ENCODE measurements around the gene DIS3.
"Not testable (repeated sequence)": the region's sequence is repeated elsewhere in the genome, so short reads cannot be mapped to it uniquely, and the experiment has no call there.

The DIS3 gene, protein sequence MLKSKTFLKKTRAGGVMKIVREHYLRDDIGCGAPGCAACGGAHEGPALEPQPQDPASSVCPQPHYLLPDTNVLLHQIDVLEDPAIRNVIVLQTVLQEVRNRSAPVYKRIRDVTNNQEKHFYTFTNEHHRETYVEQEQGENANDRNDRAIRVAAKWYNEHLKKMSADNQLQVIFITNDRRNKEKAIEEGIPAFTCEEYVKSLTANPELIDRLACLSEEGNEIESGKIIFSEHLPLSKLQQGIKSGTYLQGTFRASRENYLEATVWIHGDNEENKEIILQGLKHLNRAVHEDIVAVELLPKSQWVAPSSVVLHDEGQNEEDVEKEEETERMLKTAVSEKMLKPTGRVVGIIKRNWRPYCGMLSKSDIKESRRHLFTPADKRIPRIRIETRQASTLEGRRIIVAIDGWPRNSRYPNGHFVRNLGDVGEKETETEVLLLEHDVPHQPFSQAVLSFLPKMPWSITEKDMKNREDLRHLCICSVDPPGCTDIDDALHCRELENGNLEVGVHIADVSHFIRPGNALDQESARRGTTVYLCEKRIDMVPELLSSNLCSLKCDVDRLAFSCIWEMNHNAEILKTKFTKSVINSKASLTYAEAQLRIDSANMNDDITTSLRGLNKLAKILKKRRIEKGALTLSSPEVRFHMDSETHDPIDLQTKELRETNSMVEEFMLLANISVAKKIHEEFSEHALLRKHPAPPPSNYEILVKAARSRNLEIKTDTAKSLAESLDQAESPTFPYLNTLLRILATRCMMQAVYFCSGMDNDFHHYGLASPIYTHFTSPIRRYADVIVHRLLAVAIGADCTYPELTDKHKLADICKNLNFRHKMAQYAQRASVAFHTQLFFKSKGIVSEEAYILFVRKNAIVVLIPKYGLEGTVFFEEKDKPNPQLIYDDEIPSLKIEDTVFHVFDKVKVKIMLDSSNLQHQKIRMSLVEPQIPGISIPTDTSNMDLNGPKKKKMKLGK

DNA sequence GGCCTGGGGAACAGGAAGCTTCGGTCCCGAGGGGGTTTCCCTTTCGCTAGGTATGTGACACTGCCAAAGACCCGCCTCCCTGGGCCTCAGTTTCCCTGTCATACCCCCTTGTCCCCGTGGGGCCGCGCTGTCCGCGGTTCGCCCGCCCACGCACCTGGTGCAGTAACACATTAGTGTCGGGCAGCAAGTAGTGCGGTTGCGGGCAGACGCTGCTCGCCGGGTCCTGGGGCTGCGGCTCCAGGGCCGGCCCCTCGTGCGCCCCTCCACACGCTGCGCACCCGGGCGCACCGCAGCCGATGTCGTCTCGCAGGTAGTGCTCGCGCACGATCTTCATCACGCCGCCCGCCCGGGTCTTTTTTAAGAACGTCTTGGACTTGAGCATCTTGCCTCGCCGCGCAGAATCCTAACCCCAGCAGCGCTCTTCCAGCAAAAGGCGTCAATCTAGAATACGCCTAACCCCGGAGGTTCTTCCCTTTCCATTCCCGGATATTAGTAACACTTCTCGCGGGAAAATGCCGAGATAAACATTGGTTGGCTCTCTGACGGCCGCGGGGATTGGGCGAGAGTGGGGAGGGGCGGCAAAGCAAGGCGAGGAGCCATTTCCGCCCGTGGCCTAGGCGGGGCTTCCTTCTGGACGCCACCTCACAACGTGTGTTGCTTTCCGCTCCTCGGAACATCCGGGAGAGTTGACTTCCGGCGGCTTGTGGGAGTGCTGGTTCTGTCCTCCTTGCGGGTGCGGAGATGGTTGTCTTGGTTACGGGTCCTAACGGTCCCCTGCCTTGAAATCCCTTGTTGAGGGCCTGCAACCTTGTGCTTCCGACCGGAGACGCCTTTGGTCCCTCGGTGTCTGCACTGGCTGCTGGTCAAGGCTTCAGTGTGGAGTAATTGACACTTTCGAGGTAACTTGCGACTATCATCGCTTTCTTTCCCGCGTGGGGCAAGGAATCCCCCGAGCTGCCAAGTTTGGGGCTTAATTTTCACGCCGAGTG, at the start of gene DIS3, which contains the start of gene PIBF1:
Gene DIS3 (minus strand): TSS at position 450 of the 989 bp plus-strand sequence. CDS start 68 bp downstream, at position 382.
Gene PIBF1 (plus strand): TSS at position 683 of the 989 bp plus-strand sequence. CDS start 1,337 bp downstream, outside the sequence.
- DNase-seq (ENCODE audit: low read depth in 2 of 2): peak; percentile 90 to 92

DNA sequence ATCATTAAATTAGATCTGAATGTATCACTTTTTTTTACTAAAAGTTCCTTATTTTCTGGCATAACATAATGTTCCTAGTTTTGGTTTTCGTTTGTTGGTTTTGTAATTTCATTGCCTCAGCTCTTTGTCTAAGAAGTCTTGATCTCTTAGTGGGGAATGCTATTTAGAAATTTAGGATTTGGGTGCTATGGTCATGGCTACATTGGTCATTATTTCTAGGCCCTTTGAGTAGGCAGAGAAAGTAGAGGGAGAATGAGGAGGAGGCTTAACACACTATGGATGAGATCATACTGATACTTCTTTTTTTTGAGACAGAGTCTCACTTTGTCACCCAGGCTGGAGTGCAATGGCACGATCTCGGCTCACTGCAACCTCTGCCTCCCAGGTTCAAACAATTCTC, 42.0 kb upstream of the DIS3 start:
- no peak for DNase-seq (ENCODE audit: low read depth in 2 of 2)

DNA sequence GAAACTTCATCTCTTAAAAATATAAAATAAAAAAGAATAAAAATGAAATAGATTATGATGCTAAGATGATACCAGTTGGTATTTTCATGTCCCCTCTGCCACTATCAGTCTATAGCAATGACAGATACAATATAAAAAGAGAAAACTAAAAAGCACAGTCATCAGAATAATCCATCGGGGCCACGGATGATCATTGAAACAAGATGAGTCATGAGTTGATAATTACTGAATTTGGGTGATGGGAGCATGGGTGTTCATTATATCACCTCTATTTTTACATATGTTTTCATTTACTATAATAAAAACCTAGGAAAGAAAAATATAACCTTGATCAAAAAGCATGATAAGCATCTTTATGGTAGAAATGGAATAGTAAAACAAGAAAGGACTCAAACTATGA, 41.4 kb upstream of the DIS3 start:
- no peak for DNase-seq (ENCODE audit: low read depth in 2 of 2)

DNA sequence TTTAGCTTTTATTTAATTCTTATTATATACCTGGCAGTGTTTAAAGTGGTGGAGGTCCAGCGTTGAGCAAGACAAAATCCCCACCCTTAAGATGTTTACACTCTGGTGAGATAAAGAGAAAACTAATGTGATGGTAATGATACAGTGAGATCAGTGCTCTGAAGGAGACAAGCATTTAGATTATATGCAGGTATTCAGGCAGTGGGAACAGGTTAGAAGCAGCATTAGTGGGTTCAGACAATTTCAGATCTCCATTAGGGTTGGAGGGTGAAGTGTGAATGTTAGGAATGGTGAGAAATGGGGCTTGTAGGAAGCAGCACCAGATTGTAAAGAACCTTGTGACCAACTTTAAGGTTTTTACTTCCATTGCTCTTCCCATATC, 39.2 kb upstream of the DIS3 start:
- no peak for DNase-seq (ENCODE audit: low read depth in 2 of 2)

DNA sequence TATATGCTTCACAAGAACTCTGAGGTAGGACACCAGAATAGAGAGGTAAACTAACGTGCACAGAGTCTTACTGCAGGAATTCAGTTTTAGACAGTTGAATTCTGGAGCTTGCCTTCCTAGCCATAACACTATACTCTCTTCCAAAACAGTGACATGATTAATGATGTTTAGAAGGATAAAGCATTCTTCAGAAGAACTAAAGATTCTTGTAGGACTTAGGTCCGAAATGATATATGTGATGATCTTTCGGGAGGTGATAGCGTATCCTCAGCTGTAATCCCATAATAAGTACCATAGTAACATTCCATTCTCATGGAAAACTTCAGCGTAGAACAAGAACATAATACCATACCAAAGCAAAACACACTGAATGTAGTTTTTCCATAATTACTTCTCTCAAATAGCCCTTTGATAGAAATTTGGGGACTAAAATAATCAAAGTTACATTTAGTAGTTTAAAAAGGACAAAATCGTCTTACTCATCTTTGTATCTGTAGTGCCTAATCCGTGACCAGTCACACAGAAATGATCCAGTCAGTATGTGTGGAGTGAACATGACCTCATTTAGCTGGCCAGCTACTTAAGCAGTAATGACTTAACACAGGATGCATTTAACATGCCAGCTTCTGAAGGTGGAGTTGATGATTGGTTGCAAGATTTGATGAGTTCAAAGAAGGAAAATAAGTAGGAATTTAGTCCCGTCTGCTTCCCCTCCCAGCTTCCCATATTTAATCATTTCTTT, 38.6 kb upstream of the DIS3 start:
- DNase-seq (ENCODE audit: low read depth in 2 of 2): no peak

DNA sequence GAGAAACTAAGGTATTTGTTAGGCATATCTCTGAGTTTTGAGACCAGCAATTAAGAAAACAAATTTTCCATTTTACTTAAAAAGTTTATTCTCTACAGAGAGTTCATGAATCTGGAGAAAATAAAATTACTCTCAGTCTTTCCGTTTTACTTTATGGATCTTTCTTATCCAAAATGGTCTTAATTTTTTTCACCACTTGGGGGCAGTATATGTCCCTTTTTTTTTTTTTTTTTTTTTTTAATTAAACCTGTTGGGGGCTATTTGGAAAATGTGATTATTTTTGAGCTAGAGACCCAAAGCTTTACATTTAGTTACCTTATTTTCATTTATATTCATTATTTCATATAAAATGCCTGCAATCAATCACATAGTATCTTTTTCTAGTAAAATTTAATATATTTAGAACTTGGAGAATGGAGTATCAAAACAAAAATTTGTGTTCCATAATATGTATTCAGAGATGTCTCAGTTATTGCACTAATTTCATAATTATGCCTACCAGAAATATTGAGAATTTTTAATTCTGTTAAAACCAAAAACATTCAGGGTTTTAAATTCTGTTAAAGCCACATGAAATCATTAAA, 27.3 kb upstream of the DIS3 start:
- no peak for DNase-seq (ENCODE audit: low read depth in 2 of 2)

DNA sequence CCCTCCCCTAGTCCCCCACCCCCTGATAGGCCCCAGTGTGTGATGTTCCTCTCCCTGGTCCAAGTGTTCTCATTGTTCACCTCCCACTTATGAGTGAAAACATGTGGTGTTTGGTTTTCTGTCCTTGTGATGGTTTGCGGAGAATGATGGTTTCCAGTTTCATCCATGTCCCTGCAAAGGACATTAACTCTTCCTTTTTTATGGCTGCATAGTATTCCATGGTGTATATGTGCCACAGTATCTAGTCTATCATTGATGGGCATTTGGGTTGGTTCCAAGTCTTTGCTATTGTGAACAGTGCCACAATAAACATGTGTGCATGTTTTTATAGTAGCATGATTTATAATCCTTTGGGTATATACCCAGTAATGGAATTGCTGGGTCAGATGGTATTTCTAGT, 24.8 kb upstream of the DIS3 start:
- not testable (repeated sequence) for DNase-seq (ENCODE audit: low read depth in 2 of 2)

DNA sequence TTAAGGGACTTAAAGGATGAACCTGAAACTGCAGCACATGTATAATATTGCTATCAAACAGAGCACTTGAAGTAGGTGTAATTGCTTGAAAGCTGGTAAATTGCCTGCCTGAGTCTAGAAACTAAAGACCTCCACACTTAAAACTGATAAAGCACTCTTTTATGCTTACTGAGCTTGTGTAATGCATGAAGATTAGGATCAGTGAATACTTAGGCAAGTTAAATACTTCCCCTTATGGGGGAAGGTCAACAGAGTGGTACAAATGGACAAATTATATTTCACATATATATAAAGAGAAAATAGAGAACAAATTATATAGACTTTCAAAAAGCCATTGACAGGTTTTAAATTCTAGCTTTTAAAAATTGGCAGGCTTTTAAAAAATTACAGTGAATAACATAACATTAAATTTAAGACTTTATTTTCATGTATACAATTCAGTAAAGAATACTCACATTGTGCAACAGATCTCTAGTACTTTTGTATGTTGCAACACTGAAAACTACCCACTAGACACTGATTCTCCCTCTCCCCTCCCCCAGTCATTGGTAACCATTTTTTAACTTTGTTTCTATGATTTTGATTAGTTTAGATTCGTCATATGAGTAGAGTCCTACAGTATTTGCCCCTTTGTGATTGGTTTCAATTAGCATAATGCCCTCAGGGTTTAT, 24.1 kb upstream of the DIS3 start:
- no peak for DNase-seq (ENCODE audit: low read depth in 2 of 2)

DNA sequence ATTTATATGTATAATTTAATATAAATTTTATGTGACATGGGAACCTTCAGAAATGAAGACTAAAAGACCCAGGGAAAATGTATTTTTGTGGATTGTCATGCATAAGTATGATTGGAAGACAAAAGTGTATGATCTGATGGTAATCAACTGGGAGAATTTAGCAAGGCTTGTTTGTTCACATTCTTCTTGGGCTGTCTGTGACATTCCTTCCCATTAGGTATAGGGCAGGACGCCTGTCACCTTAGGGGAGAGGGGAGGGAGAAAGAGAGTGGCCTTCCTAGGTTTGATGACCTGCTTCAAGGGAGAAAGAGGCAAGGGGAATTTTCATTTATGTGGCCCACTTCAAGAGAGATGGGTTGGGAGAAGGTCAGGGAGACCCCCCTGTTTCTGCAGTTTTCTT, 22.6 kb upstream of the DIS3 start:
- no peak for DNase-seq (ENCODE audit: low read depth in 2 of 2)

DNA sequence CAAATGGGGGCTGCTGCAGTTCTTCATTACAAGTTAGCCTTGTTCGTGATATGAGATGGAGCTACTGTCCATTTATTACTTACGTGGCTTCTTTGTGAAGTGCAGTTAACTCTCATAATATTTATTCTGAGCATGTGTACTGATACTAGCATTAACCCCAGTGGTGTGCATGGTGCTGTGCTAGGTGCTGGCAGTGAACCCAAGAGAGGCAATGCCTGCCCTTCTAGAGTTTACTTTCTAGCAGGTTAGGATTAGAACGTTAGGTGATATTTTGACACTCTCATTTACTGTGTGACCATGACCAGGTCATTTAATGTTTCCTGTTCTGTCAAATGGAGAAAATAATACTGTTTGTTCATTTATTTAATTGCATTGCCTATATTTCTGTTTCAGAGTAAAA, 17.1 kb upstream of the DIS3 start:
- no peak for DNase-seq (ENCODE audit: low read depth in 2 of 2)

DNA sequence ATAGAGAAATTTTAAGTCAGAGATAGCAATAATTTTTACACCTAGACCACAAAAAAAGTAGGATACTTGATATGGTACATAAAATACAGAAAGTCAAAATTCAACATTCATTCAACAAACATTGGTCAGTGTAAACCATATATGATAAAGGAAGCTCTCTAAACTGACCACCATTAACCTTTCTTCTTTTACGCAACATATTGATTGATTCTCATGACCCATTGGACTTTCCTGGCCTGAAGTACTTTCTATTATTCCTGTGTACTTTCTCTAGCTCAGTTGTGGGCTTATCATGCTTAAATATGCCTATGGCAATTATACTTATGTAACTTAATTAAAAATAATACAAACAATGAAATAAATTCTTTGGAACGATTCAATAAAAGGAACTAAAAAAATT, 10.9 kb upstream of the DIS3 start:
- no peak for DNase-seq (ENCODE audit: low read depth in 2 of 2)

DNA sequence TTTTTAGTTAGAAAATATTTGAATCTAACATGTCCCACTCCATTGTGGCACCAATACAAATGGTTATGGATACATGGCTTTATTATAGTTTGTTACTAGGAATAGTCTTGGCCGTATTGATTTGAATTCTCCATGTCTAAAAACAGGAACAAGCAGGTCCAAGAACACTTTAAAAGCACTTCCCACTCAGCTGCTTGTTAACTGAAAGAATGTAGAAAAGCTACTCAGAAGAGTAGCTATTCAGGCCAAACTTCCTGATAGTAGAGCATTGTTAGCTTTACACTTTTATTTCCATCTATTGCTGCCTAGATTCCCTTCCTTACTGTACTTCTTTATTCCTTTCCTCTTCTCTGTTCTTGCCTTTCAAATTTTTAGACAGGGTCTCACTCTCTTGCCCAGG, 7.1 kb upstream of the DIS3 start:
- no peak for DNase-seq (ENCODE audit: low read depth in 2 of 2)

DNA sequence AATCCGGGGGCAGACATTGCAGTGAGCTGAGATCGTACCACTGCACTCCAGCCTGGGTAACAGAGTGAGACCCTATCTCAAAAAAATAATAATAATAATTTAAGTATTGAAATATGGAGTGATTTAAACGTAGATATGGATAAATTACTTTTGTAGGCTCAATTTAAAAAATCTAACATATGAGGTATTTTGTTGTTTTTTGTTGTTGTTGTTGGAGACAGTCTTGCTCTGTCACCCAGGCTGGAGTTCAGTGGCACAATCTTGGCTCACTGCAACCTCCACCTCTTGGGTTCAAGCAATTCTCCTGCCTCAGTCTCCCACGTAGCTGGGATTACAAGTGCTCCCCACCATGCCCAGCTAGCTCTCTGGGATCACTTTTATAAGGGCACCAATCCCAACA, 3.0 kb upstream of the DIS3 start:
- not testable (repeated sequence) for DNase-seq (ENCODE audit: low read depth in 2 of 2)

DNA sequence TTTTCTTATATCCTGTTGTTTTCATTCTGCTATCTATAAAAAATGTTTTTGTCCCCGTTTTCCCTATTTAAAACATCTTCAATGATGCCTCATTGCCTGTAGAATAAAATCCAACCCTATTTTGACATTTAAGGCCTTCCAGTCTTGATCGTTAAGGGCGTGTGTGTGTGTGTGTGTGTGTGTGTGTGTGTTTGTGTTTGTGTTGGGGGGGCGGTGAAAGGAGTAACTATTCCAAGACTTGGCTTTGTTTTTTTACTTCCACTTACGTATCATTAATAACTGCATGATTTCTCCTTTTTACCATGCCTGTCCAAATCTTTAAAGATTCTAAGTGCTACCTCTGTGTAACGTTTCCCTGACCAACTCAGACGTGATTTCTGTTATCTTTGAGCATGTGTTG, 1.0 kb upstream of the DIS3 start:
- no peak for DNase-seq (ENCODE audit: low read depth in 2 of 2)

DNA sequence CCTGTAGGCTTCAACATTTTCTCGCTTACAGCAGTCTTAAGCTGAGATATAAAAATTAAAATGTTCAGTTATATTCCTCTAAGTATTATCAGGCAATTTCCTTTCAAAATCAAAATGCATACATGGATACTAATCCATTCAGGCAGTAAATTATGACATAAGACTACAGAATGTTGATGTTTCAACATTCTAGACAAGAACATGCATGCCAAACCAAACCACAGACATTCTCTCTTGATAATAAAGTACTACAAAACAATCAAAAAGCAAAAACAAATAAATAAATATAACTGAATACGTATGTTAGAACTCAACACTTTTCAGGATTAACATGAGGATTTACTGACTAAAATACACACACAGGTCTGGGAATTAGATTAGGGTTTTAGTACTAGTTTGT, 7.7 kb downstream of the DIS3 start:
- DNase-seq (ENCODE audit: low read depth in 2 of 2): no peak

DNA sequence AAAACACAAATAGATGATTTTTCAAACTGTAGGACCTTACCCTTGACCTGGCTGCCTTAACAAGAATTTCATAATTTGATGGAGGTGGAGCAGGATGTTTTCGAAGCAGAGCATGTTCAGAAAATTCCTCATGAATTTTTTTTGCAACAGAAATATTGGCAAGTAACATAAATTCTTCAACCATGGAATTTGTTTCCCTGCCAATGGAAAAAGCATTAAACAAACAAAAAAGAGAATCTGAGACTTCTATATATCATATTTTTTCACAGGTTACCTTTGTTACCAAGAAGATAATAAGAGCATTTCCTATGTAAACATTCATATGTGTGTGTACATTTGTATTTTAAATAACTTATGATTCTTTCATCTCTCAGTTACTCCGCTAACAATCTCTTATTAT, 18.3 kb downstream of the DIS3 start:
- no peak for DNase-seq (ENCODE audit: low read depth in 2 of 2)

DNA sequence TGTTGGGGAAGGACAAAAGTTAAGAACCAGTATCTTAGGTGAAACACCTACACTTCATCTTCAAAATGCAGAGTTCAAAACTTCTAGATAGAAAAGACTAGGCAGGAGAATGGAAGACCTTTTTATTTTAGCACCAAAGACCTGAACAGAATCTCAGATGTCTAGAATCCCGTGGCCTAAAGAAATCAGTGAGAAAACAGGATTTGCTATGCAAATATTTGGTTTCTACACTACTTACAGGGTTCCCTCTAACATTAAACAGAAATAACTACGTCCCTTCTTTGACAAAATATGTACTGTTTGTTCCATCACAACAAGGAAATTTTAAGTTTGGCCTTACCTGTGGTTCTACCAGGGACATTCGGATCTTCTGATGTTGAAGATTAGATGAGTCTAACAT, 21.5 kb downstream of the DIS3 start:
- no peak for DNase-seq (ENCODE audit: low read depth in 2 of 2)

DNA sequence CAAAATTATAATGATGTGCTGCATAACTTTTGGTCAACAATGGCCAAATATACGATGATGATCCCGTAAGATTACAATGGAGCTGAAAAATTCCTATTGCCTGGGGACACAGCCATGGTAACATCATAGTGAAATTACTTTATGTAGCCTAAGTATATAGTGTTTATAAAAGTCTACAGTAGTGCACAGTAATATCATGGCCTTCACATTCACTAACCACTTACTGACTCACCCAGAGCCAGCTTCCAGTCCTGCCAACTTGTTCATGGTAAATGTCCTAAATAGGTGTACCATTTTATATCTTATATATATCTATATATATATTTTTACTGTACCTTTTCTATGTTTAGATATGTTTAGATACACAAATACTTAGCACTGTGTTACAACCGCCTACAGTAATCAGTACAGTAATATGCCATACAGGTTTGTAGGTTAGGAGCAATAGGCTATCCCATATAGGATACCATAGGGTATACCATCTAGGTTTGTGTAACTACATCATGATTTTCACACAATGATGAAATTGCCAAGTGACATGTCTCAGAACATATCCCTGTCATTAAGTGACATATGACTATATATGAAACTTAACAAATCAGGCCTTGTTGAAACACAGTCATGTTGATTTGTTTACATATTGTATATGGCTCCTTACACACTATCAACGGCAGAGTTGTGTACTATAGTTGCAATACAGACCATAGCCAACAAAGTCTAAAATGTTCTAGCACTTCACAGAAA, 23.7 kb downstream of the DIS3 start:
- DNase-seq (ENCODE audit: low read depth in 2 of 2): no peak

DNA sequence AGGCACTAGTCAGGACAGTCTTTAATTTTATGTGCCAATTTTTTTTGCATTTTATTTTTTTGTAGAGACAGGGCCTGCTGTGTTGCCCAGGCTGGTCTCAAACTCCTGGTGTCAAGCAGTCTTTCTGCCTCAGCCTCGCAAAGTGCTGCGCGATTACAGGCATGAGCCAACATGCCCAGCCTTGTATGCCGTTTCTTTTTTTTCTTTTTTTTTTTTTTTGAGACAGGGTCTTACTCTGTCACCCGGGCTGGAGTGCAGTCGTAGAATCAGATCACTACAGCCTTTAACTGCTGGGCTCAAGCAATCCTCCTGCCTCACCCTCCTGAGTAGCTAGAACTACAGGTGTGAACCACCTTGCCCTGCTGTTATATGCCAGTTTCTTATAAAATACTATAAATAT, 27.6 kb downstream of the DIS3 start:
- no peak for DNase-seq (ENCODE audit: low read depth in 2 of 2)
